Psoas muscle (tissue), 8 donors: Measurements from ENCODE around the gene RAD23B. TPM values are rescaled to one million over a fixed set of nuclear protein-coding genes. Genes with fewer than 3 reads are reported as not detected.

Experiments
- ATAC-seq, 4 donors: fragments of 200-7000 bp; cut with Tn5 transposase; one replicate each; pipeline ENCODE4 v1.9.1; 2020; ENCODE audit warnings: moderate library complexity in 3 of 4, mild to moderate bottlenecking in 2 of 4
- DNase-seq, 2 donors: peaks; one replicate each; pipeline ENCODE4 v3.0.0-alpha.2; 2020
- H3K27ac ChIP-seq: fragments of 200-600 bp; one replicate; pipeline ENCODE4 v1.8.0; 2022
- H3K27me3 ChIP-seq, 3 donors: fragments of 200-600 bp in 1 of 3; one replicate each; pipeline versions ENCODE4 v1.6.1 to v1.8.0; 2013 to 2022; ENCODE audit warnings: low read length in 2 of 3, mild to moderate bottlenecking in 2 of 3, moderate library complexity in 1 of 3; ENCODE audit not compliant: insufficient read depth in 3 of 3
- H3K36me3 ChIP-seq, 2 donors: fragments of 200-600 bp in 1 of 2; one replicate each; pipeline versions ENCODE4 v1.6.1 to v1.8.0; 2013 to 2022; ENCODE audit warnings: low read depth in 1 of 2, mild to moderate bottlenecking in 1 of 2, moderate library complexity in 1 of 2; ENCODE audit not compliant: insufficient read depth in 1 of 2
- H3K4me1 ChIP-seq: fragments of 200-600 bp; one replicate; pipeline ENCODE4 v1.8.0; 2022
- H3K4me3 ChIP-seq: fragments of 200-600 bp; one replicate; pipeline ENCODE4 v1.8.0; 2022; ENCODE audit warnings: mild to moderate bottlenecking
- H3K9me3 ChIP-seq: fragments of 200-600 bp; one replicate; pipeline ENCODE4 v1.8.0; 2022
- CTCF ChIP-seq: fragments of 200-600 bp; IDR thresholded peaks from one replicate; pipeline ENCODE4 v1.8.0; 2022; ENCODE audit warnings: antibody characterized with exemption
- WGBS, 3 donors: extraction: QIAGEN DNeasy Blood & Tissue Kit; methylation state at CpG; one replicate each; pipeline versions ENCODE4 v1.1.6 to v1.1.7; 2013; 5-methylcytosine and 5-hydroxymethylcytosine counted together
- intact Hi-C, 2 donors: fragments of 100-400 bp; cut with DNase I; formaldehyde crosslinking; loops; one replicate each; pipeline versions ENCODE4 v1.11.0 to v1.14.2; 2022
- polyA plus RNA-seq, 3 donors: library from polyadenylated mRNA; stranded (reverse); fragments of 200-250 nt; gene quantifications; one replicate each; pipeline ENCODE4 v1.2.3, GENCODE V29; 2013
- total RNA-seq, 4 donors: library from RNA; stranded (reverse); fragmentation: NEBNext Ultra II Directional in 2 of 4; extraction: Animal tissue kit (Norgen Biotek cat#: 25700) in 2 of 4; gene quantifications; one replicate each; pipeline versions ENCODE4 v1.2.1 to v1.2.4, GENCODE V29; 2021 to 2023
- donor health status: healthy with polysubstance abuse.
- donor health status: DM: no; HTN: no; CAD: no; lungs with moderate emphysema.
- donor health status: Bipolar disorder and iron deficiency.
- donor health status: healthy.
- donor health status: DM: yes; HTN: yes; CAD: no.
- donor health status: DM: no; HTN: no; CAD: no.
- donor health status: DM: no; HTN: no; CAD: no.
- donor health status: DM: yes; HTN: yes; CAD: no.

Gene RAD23B
- total and polyA plus RNA-seq, 7 donors, result 126 to 283 (median 225) TPM

- Histone ChIP-seq H3K4me1 (peaks cover 15% of the 10 kb centered on the region), H3K9me3 (no peaks in the 10 kb centered on the region), H3K27ac (no peak overlapping the region), H3K27me3 (no peaks in the 10 kb centered on the region), H3K36me3 (peaks cover 6 to 62% of the 10 kb centered on the region in 2 donors), H3K4me3 (no peak overlapping the region)
- DNase-seq (no peak), ATAC-seq (no peak)
- intact Hi-C loops, result loop anchor here in 1 of 2 donors (10.0 kb wide), 1 partner anchor 48 kb away; the partner anchor contains the start of gene RAD23B
- WGBS, 3 donors, result 76 to 97% (median 85%) methylated on average over 2 of the region's 2 CpGs
- TF ChIP-seq CTCF, result no peak
Observed at GRCh38 chr9:107332883-107333282, 49.8 kb downstream of the RAD23B start.

GRCh38 chr9:107333363-107333762, 50.3 kb downstream of the RAD23B start:
- no peak overlapping the region for H3K4me3 ChIP-seq
- ATAC-seq (no peak), DNase-seq (no peak)
- H3K27me3 ChIP-seq, result no peaks in the 10 kb centered on the region
- TF ChIP-seq CTCF, result no peak
- H3K27ac ChIP-seq, result no peak overlapping the region
- H3K36me3 ChIP-seq, result peaks cover 6 to 63% of the 10 kb centered on the region in 2 donors
- intact Hi-C loops, result loop anchor here in 1 of 2 donors (10.0 kb wide), 1 partner anchor 49 kb away; the partner anchor contains the start of gene RAD23B
- 92 to 97% (median 96%) methylated on average over 2 of the region's 2 CpGs for WGBS, 3 donors
- peaks cover 19% of the 10 kb centered on the region for H3K4me1 ChIP-seq
- no peaks in the 10 kb centered on the region for H3K9me3 ChIP-seq

GRCh38 chr9:107334103-107334776, 51.2 kb downstream of the RAD23B start:
- WGBS, 3 donors, result 90 to 91% (median 90%) methylated on average over 4 of the region's 4 CpGs
- TF ChIP-seq CTCF, result no peak
- Histone ChIP-seq H3K36me3 (peaks cover 6 to 65% of the 10 kb centered on the region in 2 donors), H3K4me3 (no peak overlapping the region), H3K9me3 (no peaks in the 10 kb centered on the region), H3K4me1 (peaks cover 18% of the 10 kb centered on the region), H3K27ac (no peak overlapping the region), H3K27me3 (no peaks in the 10 kb centered on the region)
- no peak for DNase-seq
- no peak for ATAC-seq
- intact Hi-C loops, result loop anchor here in 1 of 2 donors (10.0 kb wide), 1 partner anchor 49 kb away; the partner anchor contains the start of gene RAD23B

GRCh38 chr9:107335331-107335730, 52.3 kb downstream of the RAD23B start:
- H3K27ac ChIP-seq, result no peak overlapping the region
- no peak overlapping the region for H3K4me3 ChIP-seq
- no peak for ATAC-seq
- TF ChIP-seq CTCF, result no peak
- WGBS, 3 donors, result 93 to 95% (median 94%) methylated on average over 3 of the region's 3 CpGs
- H3K27me3 ChIP-seq, result no peaks in the 10 kb centered on the region
- H3K4me1 ChIP-seq, result peaks cover 18% of the 10 kb centered on the region
- no peaks in the 10 kb centered on the region for H3K9me3 ChIP-seq
- peaks cover 6 to 55% of the 10 kb centered on the region in 2 donors for H3K36me3 ChIP-seq
- intact Hi-C loops, result loop anchor here (1.0 to 10.0 kb wide), 3 partner anchors 11 to 51 kb away; partner anchors contain the start of gene RAD23B (in 1 of the 2)
- DNase-seq, result no peak
